Measurements from ENCODE around the gene PRIMPOL.

GRCh38 chr4:184733654-184734524, 84.4 kb downstream of the PRIMPOL start, which contains the start of gene CENPU:
- TF ChIP-seq CTCF (IDR thresholded peaks at IDR 0.05; ENCODE audit: low read depth, low read length, poor library complexity, severe bottlenecking) (no peak), EZH2phosphoT487 (IDR thresholded peaks at IDR 0.05; ENCODE audit: borderline replicate concordance, low read length) (no peak)

Data from DOHH2 (cell line).